Measurements from ENCODE around the gene AGAP2.

GRCh38 chr12:57743769-57744168, 5.2 kb upstream of the AGAP2 start:
- TF ChIP-seq POLR2AphosphoS5 (IDR thresholded peaks at IDR 0.05; ENCODE audit: low read depth, low read length), result no peak
- no peak for TF ChIP-seq REST (IDR thresholded peaks at IDR 0.05; ENCODE audit: insufficient read depth in 1 of 2, low read depth in 2 of 2, low read length in 2 of 2)
- TF ChIP-seq TAF1 (IDR thresholded peaks at IDR 0.05; ENCODE audit: borderline replicate concordance, insufficient read depth, low read length), result no peak
